Mesodermal cell (in vitro differentiated cells): ENCODE measurements around the gene TOM1.

Experiments
- H3K27ac ChIP-seq: 2 replicates; pipeline ENCODE4 v1.7.0; 2013; ENCODE audit warnings: mild to moderate bottlenecking, low read depth, low read length, moderate library complexity; ENCODE audit not compliant: severe bottlenecking
- H3K36me3 ChIP-seq: 2 replicates; pipeline ENCODE4 v1.7.1; 2013; ENCODE audit warnings: mild to moderate bottlenecking, low read length, moderate library complexity; ENCODE audit not compliant: control insufficient read depth, insufficient read depth
- H3K4me1 ChIP-seq: one replicate; pipeline ENCODE4 v1.7.1; 2013; ENCODE audit warnings: mild to moderate bottlenecking, low read length; ENCODE audit not compliant: insufficient read depth, control insufficient read depth, poor library complexity, severe bottlenecking
- H3K4me3 ChIP-seq: 2 replicates; pipeline ENCODE4 v1.7.0; 2013; ENCODE audit warnings: low read length, control low read depth, mild to moderate bottlenecking; ENCODE audit not compliant: insufficient read depth, poor library complexity, severe bottlenecking; ENCODE audit errors: extremely low read depth
- H3K9me3 ChIP-seq: 2 replicates; pipeline ENCODE4 v1.7.1; 2013; ENCODE audit warnings: mild to moderate bottlenecking, low read length, moderate library complexity; ENCODE audit not compliant: control insufficient read depth
- whole genome bisulfite sequencing, 2 experiments: methylation state at CpG; one replicate each; pipeline ENCODE4 v1.1.5; 2013; ENCODE audit warnings: missing lambda C conversion rate in 2 of 2; ENCODE audit not compliant: insufficient coverage in 2 of 2; 5-methylcytosine and 5-hydroxymethylcytosine counted together

Gene TOM1

DNA sequence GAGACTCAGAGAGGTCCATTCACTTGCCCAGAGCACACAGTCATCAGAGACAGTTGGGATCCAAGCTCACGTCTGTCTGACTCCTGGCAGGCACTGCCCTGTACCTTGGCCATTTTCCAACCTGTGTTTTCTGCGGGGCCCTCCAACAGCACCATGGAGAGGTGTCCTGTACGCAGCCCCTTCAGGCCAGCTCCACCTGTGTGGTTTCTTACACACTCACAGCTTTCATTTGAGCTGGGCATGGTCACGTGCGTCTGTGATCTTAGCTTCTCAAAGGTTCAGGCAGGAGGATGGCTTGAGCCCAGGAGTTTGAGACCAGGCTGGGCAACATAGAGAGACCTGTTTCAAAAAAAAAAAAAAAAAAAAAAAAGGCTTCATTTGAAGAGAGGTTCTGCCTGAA, 24.4 kb downstream of the TOM1 start:
- no peak overlapping the region for H3K27ac ChIP-seq
- H3K36me3 ChIP-seq = peaks cover 76% of the 10 kb centered on the region
- no peaks in the 10 kb centered on the region for H3K9me3 ChIP-seq
- H3K4me1 ChIP-seq = no peaks in the 10 kb centered on the region
- H3K4me3 ChIP-seq = no peak overlapping the region
- 79 to 92% methylated on average over 3 to 5 of the region's 5 CpGs for whole genome bisulfite sequencing, 2 experiments

DNA sequence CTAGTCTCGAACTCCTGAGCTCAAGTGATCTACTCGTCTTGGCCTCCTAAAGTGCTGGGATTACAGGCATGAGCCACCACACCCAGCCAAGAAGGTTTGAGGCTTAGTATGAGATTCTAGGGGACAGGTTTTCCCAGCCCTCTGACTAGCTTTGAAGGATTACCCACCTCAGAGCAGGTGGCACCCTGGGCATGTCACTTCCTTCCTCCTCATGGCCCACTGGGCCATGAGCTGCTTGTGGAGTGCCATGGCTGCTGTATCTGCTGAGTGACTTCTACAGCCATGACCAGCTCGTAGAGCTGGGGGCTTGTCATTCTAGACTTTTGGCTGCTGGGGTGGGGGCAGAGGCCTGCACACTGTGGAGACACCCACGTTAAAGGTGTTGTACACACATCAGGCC, 25.1 kb downstream of the TOM1 start:
- 79 to 93% methylated on average over 3 to 4 of the region's 4 CpGs for WGBS, 2 experiments
- Histone ChIP-seq H3K9me3 (no peaks in the 10 kb centered on the region), H3K36me3 (peaks cover 76% of the 10 kb centered on the region)

DNA sequence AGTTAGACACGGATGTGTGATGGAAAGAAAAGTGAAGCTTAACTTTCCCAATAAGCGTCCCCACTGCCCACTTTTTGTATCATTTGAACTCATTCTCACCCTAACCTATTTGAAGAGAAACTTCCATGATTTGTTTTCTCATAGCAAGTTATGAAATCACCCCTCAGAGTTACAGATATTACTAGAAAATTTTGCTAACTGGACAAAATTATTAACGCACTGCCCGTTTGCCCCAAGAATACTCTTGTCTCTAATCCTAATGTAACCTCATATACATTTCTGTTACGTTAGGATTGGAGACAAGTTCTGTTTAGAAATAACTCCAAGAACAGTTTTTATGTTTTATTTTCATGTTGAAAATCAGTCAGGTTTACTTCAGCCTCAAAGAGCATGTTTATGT, 25.5 kb downstream of the TOM1 start:
- peaks cover 74% of the 10 kb centered on the region for H3K36me3 ChIP-seq
- no peak overlapping the region for H3K27ac ChIP-seq
- H3K9me3 ChIP-seq = no peaks in the 10 kb centered on the region
- 92% methylated on average over 2 of the region's 5 CpGs; no CpG with 5 or more reads in 1 of the 2 experiments for WGBS, 2 experiments
- H3K4me1 ChIP-seq = no peaks in the 10 kb centered on the region
- H3K4me3 ChIP-seq = no peak overlapping the region

More for the DNA sequence above, 25.1 kb downstream of the TOM1 start:
- H3K4me1 ChIP-seq = no peaks in the 10 kb centered on the region
- H3K4me3 ChIP-seq = no peak overlapping the region
- no peak overlapping the region for H3K27ac ChIP-seq

DNA sequence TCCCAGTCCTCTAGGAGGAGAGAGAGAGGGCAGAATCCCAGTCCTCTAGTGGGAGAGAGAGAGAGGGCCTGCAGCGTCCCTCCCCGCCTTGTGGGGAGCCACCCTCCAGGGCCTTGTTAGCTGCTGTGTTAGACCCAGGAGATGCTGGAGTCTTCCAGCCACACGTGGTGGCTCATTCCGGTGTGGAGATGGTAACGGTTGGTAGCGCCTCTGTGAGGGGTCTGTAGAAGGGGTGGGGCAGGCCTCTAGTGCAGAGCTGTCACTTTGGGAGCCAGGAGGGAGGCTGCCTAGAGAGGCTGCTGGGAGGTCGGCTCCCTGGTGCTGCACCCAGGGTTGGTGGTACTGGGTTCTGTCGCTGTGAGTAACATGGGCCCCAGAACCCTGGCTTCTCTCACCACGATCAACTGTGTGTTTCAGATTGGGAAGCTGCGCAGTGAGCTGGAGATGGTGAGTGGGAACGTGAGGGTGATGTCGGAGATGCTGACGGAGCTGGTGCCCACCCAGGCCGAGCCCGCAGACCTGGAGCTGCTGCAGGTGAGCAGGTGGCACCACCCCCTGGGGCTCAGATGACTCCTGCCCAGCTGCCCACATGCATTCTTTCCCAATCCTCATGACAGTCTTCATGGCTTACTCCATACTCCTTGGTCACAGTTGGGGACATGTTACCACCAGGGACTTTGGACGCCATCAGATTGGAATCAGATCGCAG, 27.3 kb downstream of the TOM1 start:
- Histone ChIP-seq H3K4me3 (no peak overlapping the region), H3K36me3 (peaks cover 83% of the 10 kb centered on the region), H3K9me3 (no peaks in the 10 kb centered on the region), H3K4me1 (no peaks in the 10 kb centered on the region), H3K27ac (no peak overlapping the region)
- WGBS, 2 experiments = 95 to 99% methylated on average over 13 to 16 of the region's 17 CpGs

DNA sequence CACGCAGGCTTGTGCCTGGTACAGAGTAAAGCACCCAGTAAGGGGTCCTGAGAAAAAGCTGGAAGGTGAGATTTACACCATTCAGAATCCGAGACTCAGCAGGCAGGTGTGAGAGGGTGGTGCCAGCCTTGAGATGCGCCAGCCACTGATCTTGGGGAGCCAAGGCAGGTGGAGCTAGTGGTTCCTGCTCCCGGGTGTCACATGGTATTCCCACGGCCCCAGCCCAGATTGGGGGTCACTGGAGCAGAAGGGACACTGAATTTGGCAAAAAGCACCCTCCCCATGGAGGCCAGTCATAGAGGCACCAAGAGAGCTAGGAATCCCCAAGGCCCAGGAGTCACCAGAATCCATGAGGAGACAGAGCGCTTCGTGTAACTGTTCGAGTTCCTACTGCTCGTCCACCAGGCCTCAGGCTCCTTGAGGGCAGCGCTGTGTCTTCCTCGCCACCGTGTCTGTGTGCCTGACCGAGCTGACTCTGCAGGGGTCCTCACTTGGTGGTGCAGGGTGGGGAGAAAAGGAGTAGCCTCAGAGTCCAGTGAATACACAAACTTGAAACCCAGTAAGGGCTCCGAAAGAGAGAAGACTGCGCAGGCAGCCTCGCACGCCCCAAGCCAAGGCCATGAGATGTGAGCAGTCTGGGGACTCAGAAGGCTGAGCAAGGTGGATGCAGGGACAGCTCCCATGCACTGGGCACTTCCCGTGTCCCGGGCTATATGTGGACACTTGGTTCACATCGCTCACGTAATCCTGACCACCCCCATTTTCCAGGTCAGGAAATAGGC, 28.2 kb downstream of the TOM1 start:
- Histone ChIP-seq H3K36me3 (peaks cover 83% of the 10 kb centered on the region), H3K4me3 (no peak overlapping the region), H3K27ac (no peak overlapping the region), H3K9me3 (no peaks in the 10 kb centered on the region), H3K4me1 (no peaks in the 10 kb centered on the region)
- WGBS, 2 experiments = 91 to 93% methylated on average over 19 to 21 of the region's 21 CpGs

DNA sequence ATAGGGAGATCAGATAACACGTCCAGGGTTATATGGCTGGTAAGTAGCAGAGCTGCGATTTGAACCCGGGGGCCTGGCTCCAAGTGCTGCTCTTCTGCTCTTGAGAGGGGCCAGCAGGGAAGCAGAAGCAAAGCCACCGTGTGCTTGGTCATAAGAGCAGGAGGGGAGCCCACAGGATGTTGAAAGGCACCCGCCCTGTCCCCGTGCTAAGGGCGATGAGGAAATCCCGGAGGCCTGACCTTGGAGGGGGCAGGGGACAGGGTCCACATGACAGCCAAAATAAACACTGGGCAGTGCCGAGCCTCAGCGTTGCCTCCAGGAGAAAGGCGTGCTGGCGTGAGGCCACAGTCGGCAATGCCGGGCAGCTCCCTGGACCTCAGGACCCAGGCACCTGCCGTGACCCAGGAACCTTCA, 28.8 kb downstream of the TOM1 start:
- 90 to 96% methylated on average over 14 to 15 of the region's 15 CpGs for WGBS, 2 experiments
- Histone ChIP-seq H3K4me3 (no peak overlapping the region), H3K9me3 (no peaks in the 10 kb centered on the region), H3K36me3 (peaks cover 83% of the 10 kb centered on the region), H3K4me1 (no peaks in the 10 kb centered on the region), H3K27ac (no peak overlapping the region)

DNA sequence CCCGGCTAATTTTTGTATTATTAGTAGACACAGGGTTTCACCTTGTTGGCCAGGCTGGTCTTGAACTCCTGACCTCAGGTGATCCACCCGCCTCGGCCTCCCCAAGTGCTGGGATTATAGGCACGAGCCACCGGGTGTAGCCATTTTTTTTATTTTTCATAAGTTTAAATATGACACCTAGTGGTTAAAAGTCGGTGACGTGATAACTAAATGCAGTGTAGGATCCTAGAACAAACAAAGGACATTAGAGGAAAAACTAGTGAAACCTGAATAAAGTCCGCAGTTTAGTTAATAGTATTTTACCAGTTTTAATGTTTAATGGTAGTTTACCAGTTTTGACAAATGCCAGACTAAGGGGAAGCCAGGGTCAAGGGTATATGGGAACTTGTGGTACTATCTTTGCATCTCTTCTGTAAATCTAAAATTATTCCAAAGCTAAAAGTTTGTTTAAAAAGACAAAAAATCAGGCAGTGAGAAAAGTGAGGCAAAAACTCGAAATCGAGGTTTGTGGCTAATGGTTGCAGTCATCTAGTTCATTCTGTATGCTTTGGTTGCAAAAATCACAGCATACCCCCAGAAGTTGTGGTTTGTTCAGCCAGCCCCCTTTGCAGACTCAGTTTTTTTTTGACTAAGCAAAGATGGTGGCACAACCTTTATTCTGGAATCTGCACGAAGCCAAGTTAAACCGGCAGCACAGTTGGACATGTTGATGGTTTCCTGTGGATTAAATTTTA, 29.6 kb downstream of the TOM1 start:
- Histone ChIP-seq H3K27ac (no peak overlapping the region), H3K9me3 (no peaks in the 10 kb centered on the region), H3K4me1 (no peaks in the 10 kb centered on the region), H3K36me3 (peaks cover 79% of the 10 kb centered on the region), H3K4me3 (no peak overlapping the region)
- 98 to 100% methylated on average over 7 to 9 of the region's 12 CpGs for WGBS, 2 experiments

DNA sequence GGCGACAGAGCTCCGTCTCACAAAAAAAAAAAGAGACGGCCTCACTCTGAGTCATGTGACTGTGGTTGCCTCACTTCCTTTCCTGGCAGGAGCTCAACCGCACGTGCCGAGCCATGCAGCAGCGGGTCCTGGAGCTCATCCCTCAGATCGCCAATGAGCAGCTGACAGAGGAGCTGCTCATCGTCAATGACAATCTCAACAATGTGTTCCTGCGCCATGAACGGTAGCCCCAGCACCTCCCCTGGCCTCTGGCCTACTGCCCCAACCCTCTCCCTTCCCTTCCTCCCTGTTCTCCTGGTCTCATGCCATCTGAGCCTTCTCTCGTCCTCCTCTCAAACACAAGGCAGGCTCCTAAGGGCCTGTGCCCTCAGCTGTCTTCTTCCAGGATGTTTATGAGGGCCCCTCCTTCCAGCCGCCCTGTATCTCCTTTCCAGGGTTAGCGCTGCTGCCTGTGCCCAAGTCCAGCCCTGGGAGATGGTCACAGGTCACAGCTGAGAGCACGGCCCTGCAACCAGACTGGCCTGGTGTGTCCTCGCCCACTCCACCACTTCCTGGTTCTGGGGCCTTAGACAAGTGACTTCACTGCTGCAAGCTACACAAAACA, 30.7 kb downstream of the TOM1 start:
- 93% methylated on average over 14 to 15 of the region's 16 CpGs for WGBS, 2 experiments
- no peak overlapping the region for H3K4me3 ChIP-seq
- H3K9me3 ChIP-seq = no peaks in the 10 kb centered on the region
- H3K27ac ChIP-seq = peak overlapping the region; percentile 29
- no peaks in the 10 kb centered on the region for H3K4me1 ChIP-seq
- peaks cover 79% of the 10 kb centered on the region for H3K36me3 ChIP-seq

DNA sequence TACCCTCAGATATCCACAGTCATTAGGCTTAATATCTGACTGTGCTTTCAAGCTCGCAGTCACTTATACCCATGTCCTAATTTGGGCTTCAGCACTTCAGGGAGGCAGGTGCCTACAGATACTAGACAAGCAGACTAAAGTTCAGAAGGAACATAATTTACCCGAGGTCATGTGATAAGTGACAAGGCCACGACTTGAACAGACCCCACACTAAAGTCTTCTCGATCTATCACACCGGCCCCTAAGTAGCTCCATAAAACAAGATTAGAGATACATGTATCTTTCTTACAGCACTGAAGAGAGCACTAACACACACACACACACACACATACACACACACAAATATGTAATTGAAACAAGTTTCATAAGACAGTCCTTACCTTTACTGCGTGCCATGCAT, 32.6 kb downstream of the TOM1 start:
- Histone ChIP-seq H3K27ac (no peak overlapping the region), H3K36me3 (peaks cover 68% of the 10 kb centered on the region), H3K9me3 (no peaks in the 10 kb centered on the region), H3K4me3 (no peak overlapping the region), H3K4me1 (peaks cover 9% of the 10 kb centered on the region)
- 91 to 96% methylated on average over 5 to 6 of the region's 6 CpGs for WGBS, 2 experiments

DNA sequence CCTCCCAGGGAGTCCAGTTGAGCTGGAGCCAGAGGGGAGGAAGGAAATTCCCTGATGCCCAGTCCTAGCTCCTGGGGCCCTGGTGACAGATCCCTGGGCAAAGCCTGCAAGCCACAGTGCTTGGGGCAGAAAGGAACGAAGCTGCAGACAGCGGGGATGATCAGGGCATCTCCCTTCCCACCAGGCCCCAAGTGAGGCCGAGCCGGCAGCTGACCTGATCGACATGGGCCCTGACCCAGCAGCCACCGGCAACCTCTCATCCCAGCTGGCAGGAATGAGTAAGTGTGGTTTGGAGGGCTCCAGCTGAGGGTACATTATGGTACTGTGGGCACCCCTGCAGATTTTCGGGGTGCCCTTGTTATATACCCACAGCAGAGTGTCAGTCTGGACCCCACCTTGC, 33.5 kb downstream of the TOM1 start:
- H3K36me3 ChIP-seq = peaks cover 59% of the 10 kb centered on the region

More for the DNA sequence above, 33.5 kb downstream of the TOM1 start:
- Histone ChIP-seq H3K4me1 (peaks cover 9% of the 10 kb centered on the region), H3K27ac (no peak overlapping the region), H3K9me3 (no peaks in the 10 kb centered on the region), H3K4me3 (no peak overlapping the region)
- WGBS, 2 experiments = 89 to 97% methylated on average over 3 to 7 of the region's 7 CpGs
